ENCODE data around the gene TLK1.

The TLK1 gene

GRCh38 chr2:170991398-170992182, 169.1 kb downstream of the TLK1 start:
- no peak for DNase-seq

GRCh38 chr2:170986566-170987258, 174.0 kb downstream of the TLK1 start:
- DNase-seq, result no peak

- no peak for DNase-seq
Observed at GRCh38 chr2:170985407-170985806, 175.3 kb downstream of the TLK1 start.

GRCh38 chr2:170984079-170984478, 176.6 kb downstream of the TLK1 start:
- DNase-seq, result no peak

- DNase-seq, result no peak
Observed at GRCh38 chr2:170975943-170976270, 184.8 kb downstream of the TLK1 start.

GRCh38 chr2:170975127-170975942, 185.4 kb downstream of the TLK1 start:
- no peak for DNase-seq

GRCh38 chr2:170974304-170974993, 186.2 kb downstream of the TLK1 start:
- no peak for DNase-seq

- DNase-seq, result peak; percentile 88 to 91
Observed at GRCh38 chr2:170973492-170974303, 187.0 kb downstream of the TLK1 start.

- DNase-seq, result no peak
Observed at GRCh38 chr2:170973225-170973491, 187.5 kb downstream of the TLK1 start.

- no peak for DNase-seq
Observed at GRCh38 chr2:170972296-170973224, 188.1 kb downstream of the TLK1 start.

- DNase-seq, result no peak
Observed at GRCh38 chr2:170971071-170971470, 189.6 kb downstream of the TLK1 start.

GRCh38 chr2:170969872-170970496, 190.7 kb downstream of the TLK1 start:
- no peak for DNase-seq

GRCh38 chr2:170969030-170969429, 191.7 kb downstream of the TLK1 start:
- no peak for DNase-seq

- no peak for DNase-seq
Observed at GRCh38 chr2:170968205-170969003, 192.3 kb downstream of the TLK1 start.

GRCh38 chr2:170967553-170967952, 193.1 kb downstream of the TLK1 start:
- DNase-seq, result no peak

- DNase-seq, result no peak
Observed at GRCh38 chr2:170966648-170967396, 193.9 kb downstream of the TLK1 start.

- no peak for DNase-seq
Observed at GRCh38 chr2:170965446-170966225, 195.1 kb downstream of the TLK1 start.

GRCh38 chr2:170963386-170963785, 197.3 kb downstream of the TLK1 start:
- no peak for DNase-seq
